Activated CD8-positive, alpha-beta T cell treated with anti-CD3 and anti-CD28 coated beads, Interleukin-2, amount 10 ng/mL, durations not matched to agents 7 days and 5 days (primary cell): ENCODE measurements around the gene MAGI1. TPM values are rescaled to one million over a fixed set of nuclear protein-coding genes. Genes with fewer than 3 reads are reported as not detected.
A peak's percentile ranks its signal among the peaks of the same experiment; 100 is the strongest.

Experiments used
- ATAC-seq: fragments of 150-1000 bp; cut with Tn5 transposase; one replicate; pipeline ENCODE4 v1.10.0; 2021; ENCODE audit warnings: moderate library complexity
- CTCF ChIA-PET: fragments of 350-600 bp; sonication (Branson Sonifier 250); formaldehyde crosslinking; loops from one replicate; lab custom pipeline; 2021; ENCODE audit warnings: antibody characterized with exemption; lab: Charles Lee
- POLR2A ChIA-PET: fragments of 350-600 bp; sonication (Branson Sonifier 250); formaldehyde crosslinking; loops from one replicate; lab custom pipeline; 2021; ENCODE audit warnings: antibody characterized with exemption; lab: Charles Lee
- DNase-seq: peaks from one replicate; pipeline ENCODE4 v3.0.0-alpha.2; 2020
- H3K27ac Mint-ChIP-seq: one replicate; pipeline ENCODE4 v1.8.0; 2021; ENCODE audit warnings: mild to moderate bottlenecking, mixed read lengths
- H3K27me3 Mint-ChIP-seq: one replicate; pipeline ENCODE4 v1.8.0; 2021; ENCODE audit warnings: low read depth, mixed read lengths
- H3K36me3 Mint-ChIP-seq: one replicate; pipeline ENCODE4 v1.8.0; 2021; ENCODE audit warnings: low read depth, mixed read lengths
- H3K4me1 Mint-ChIP-seq: one replicate; pipeline ENCODE4 v1.8.0; 2021; ENCODE audit warnings: low read depth, mixed read lengths
- H3K4me3 Mint-ChIP-seq: one replicate; pipeline ENCODE4 v1.8.0; 2021; ENCODE audit warnings: mild to moderate bottlenecking, mixed read lengths
- H3K9me3 Mint-ChIP-seq: one replicate; pipeline ENCODE4 v1.8.0; 2022; ENCODE audit warnings: mixed read lengths; ENCODE audit not compliant: insufficient read depth
- total RNA-seq, 2 experiments: library from RNA; stranded (reverse); gene quantifications; one replicate each; pipeline ENCODE4 v1.2.3, GENCODE V29; 2021

The MAGI1 gene
- total RNA-seq, 2 experiments from 2014 or later = not detected

GRCh38 chr3:65808824-65809223 lies 229.9 kb downstream of the MAGI1 start:
- Mint-ChIP-seq H3K4me1 (no peaks in the 10 kb centered on the region), H3K27me3 (no peaks in the 10 kb centered on the region), H3K36me3 (no peaks in the 10 kb centered on the region), H3K9me3 (no peaks in the 10 kb centered on the region), H3K27ac (no peak overlapping the region), H3K4me3 (no peak overlapping the region)
- no peak for ATAC-seq
- DNase-seq = no peak
- ChIA-PET CTCF (interaction anchor here (0.6 to 0.8 kb wide), 2 partner anchors 10 to 385 kb away, joined by 3 read pairs; no protein-coding TSS in a partner anchor), POLR2A (no interaction called here)

- ATAC-seq (no peak), DNase-seq (no peak)
- no peak overlapping the region for H3K27ac Mint-ChIP-seq
- no peaks in the 10 kb centered on the region for H3K36me3 Mint-ChIP-seq
- POLR2A ChIA-PET = no interaction called here
- H3K4me1 Mint-ChIP-seq = no peaks in the 10 kb centered on the region
- H3K27me3 Mint-ChIP-seq = no peaks in the 10 kb centered on the region
- no peak overlapping the region for H3K4me3 Mint-ChIP-seq
- H3K9me3 Mint-ChIP-seq = no peaks in the 10 kb centered on the region
- CTCF ChIA-PET = interaction anchor here (0.6 to 0.8 kb wide), 2 partner anchors 9 to 385 kb away, joined by 3 read pairs; no protein-coding TSS in a partner anchor
These were observed 230.3 kb downstream of the MAGI1 start for GRCh38 chr3:65808407-65808806.

GRCh38 chr3:65807225-65807624 lies 231.5 kb downstream of the MAGI1 start:
- Mint-ChIP-seq H3K4me3 (no peak overlapping the region), H3K4me1 (no peaks in the 10 kb centered on the region), H3K27me3 (no peaks in the 10 kb centered on the region), H3K36me3 (no peaks in the 10 kb centered on the region), H3K9me3 (no peaks in the 10 kb centered on the region), H3K27ac (no peak overlapping the region)
- ATAC-seq (no peak), DNase-seq (no peak)
- ChIA-PET POLR2A (no interaction called here), CTCF (no interaction called here)

- ChIA-PET POLR2A (no interaction called here), CTCF (no interaction called here)
- Mint-ChIP-seq H3K27ac (no peak overlapping the region), H3K4me3 (no peak overlapping the region), H3K9me3 (no peaks in the 10 kb centered on the region), H3K27me3 (no peaks in the 10 kb centered on the region), H3K4me1 (no peaks in the 10 kb centered on the region), H3K36me3 (no peaks in the 10 kb centered on the region)
- no peak for ATAC-seq
- no peak for DNase-seq
These were observed 232.1 kb downstream of the MAGI1 start for GRCh38 chr3:65806600-65806999.

- no peak for DNase-seq
- POLR2A ChIA-PET = no interaction called here
- CTCF ChIA-PET = no interaction called here
- Mint-ChIP-seq H3K27me3 (no peaks in the 10 kb centered on the region), H3K36me3 (no peaks in the 10 kb centered on the region), H3K27ac (no peak overlapping the region), H3K4me1 (no peaks in the 10 kb centered on the region), H3K9me3 (no peaks in the 10 kb centered on the region), H3K4me3 (no peak overlapping the region)
- no peak for ATAC-seq
These were observed 242.0 kb downstream of the MAGI1 start for GRCh38 chr3:65796676-65797075.

GRCh38 chr3:65795166-65795565 lies 243.6 kb downstream of the MAGI1 start:
- ChIA-PET POLR2A (no interaction called here), CTCF (no interaction called here)
- H3K4me3 Mint-ChIP-seq = no peak overlapping the region

GRCh38 chr3:65793495-65794200 lies 245.1 kb downstream of the MAGI1 start:
- no peaks in the 10 kb centered on the region for H3K27me3 Mint-ChIP-seq
- no peak overlapping the region for H3K4me3 Mint-ChIP-seq
- H3K27ac Mint-ChIP-seq = no peak overlapping the region
- POLR2A ChIA-PET = interaction anchor here (0.6 kb wide), 1 partner anchor 119 kb away, joined by 3 read pairs; no protein-coding TSS in a partner anchor
- H3K4me1 Mint-ChIP-seq = no peaks in the 10 kb centered on the region
- no peaks in the 10 kb centered on the region for H3K9me3 Mint-ChIP-seq
- CTCF ChIA-PET = no interaction called here
- no peak for ATAC-seq
- no peak for DNase-seq
- no peaks in the 10 kb centered on the region for H3K36me3 Mint-ChIP-seq

More at GRCh38 chr3:65795166-65795565, 243.6 kb downstream of the MAGI1 start:
- Mint-ChIP-seq H3K9me3 (no peaks in the 10 kb centered on the region), H3K36me3 (no peaks in the 10 kb centered on the region), H3K4me1 (no peaks in the 10 kb centered on the region), H3K27me3 (no peaks in the 10 kb centered on the region), H3K27ac (no peak overlapping the region)
- DNase-seq = no peak
- no peak for ATAC-seq

- no peak for ATAC-seq
- no peaks in the 10 kb centered on the region for H3K36me3 Mint-ChIP-seq
- H3K4me3 Mint-ChIP-seq = no peak overlapping the region
- H3K27ac Mint-ChIP-seq = no peak overlapping the region
- ChIA-PET CTCF (no interaction called here), POLR2A (no interaction called here)
- no peaks in the 10 kb centered on the region for H3K9me3 Mint-ChIP-seq
- DNase-seq = no peak
- H3K27me3 Mint-ChIP-seq = no peaks in the 10 kb centered on the region
- H3K4me1 Mint-ChIP-seq = no peaks in the 10 kb centered on the region
These were observed 250.3 kb downstream of the MAGI1 start for GRCh38 chr3:65788461-65788860.

GRCh38 chr3:65787827-65788226 lies 250.9 kb downstream of the MAGI1 start:
- DNase-seq = no peak
- no peaks in the 10 kb centered on the region for H3K4me1 Mint-ChIP-seq
- H3K27me3 Mint-ChIP-seq = no peaks in the 10 kb centered on the region
- no peaks in the 10 kb centered on the region for H3K36me3 Mint-ChIP-seq
- CTCF ChIA-PET = no interaction called here
- POLR2A ChIA-PET = no interaction called here
- H3K27ac Mint-ChIP-seq = no peak overlapping the region
- H3K9me3 Mint-ChIP-seq = no peaks in the 10 kb centered on the region
- no peak overlapping the region for H3K4me3 Mint-ChIP-seq
- ATAC-seq = no peak

- H3K9me3 Mint-ChIP-seq = no peaks in the 10 kb centered on the region
- no peaks in the 10 kb centered on the region for H3K27me3 Mint-ChIP-seq
- ChIA-PET POLR2A (no interaction called here), CTCF (interaction anchor here (0.9 kb wide), 1 partner anchor 585 kb away, joined by 3 read pairs; no protein-coding TSS in a partner anchor)
- no peak for DNase-seq
- H3K4me3 Mint-ChIP-seq = no peak overlapping the region
- no peaks in the 10 kb centered on the region for H3K36me3 Mint-ChIP-seq
- no peaks in the 10 kb centered on the region for H3K4me1 Mint-ChIP-seq
- ATAC-seq = no peak
- H3K27ac Mint-ChIP-seq = no peak overlapping the region
These were observed 251.4 kb downstream of the MAGI1 start for GRCh38 chr3:65787340-65787739.

GRCh38 chr3:65786890-65787289 lies 251.8 kb downstream of the MAGI1 start:
- ChIA-PET POLR2A (no interaction called here), CTCF (interaction anchor here (0.9 kb wide), 1 partner anchor 585 kb away, joined by 3 read pairs; no protein-coding TSS in a partner anchor)
- no peak overlapping the region for H3K4me3 Mint-ChIP-seq
- H3K4me1 Mint-ChIP-seq = no peaks in the 10 kb centered on the region
- H3K36me3 Mint-ChIP-seq = no peaks in the 10 kb centered on the region
- ATAC-seq (no peak), DNase-seq (no peak)
- no peak overlapping the region for H3K27ac Mint-ChIP-seq
- H3K27me3 Mint-ChIP-seq = no peaks in the 10 kb centered on the region
- H3K9me3 Mint-ChIP-seq = no peaks in the 10 kb centered on the region

GRCh38 chr3:65785065-65785645 lies 253.6 kb downstream of the MAGI1 start:
- H3K27ac Mint-ChIP-seq = no peak overlapping the region
- POLR2A ChIA-PET = no interaction called here
- peak; percentile 20 for DNase-seq
- no peaks in the 10 kb centered on the region for H3K27me3 Mint-ChIP-seq
- H3K4me3 Mint-ChIP-seq = no peak overlapping the region
- ATAC-seq = no peak
- H3K9me3 Mint-ChIP-seq = no peaks in the 10 kb centered on the region
- H3K4me1 Mint-ChIP-seq = no peaks in the 10 kb centered on the region
- CTCF ChIA-PET = no interaction called here
- no peaks in the 10 kb centered on the region for H3K36me3 Mint-ChIP-seq
